NCI-H1417 (cell line): ENCODE data around the gene TSPAN10.

Experiments used
- DNase-seq, 3 experiments: peaks; one replicate each; lab custom pipeline; 2025; lab: John Stamatoyannopoulos, UW

The TSPAN10 gene

GRCh38 chr17:81688616-81689015 lies 51.6 kb downstream of the TSPAN10 start:
- DNase-seq: no peak

- no peak for DNase-seq
Measured at GRCh38 chr17:81690066-81690465, 53.1 kb downstream of the TSPAN10 start.

- DNase-seq: no peak
Measured at GRCh38 chr17:81690549-81690948, 53.6 kb downstream of the TSPAN10 start.

GRCh38 chr17:81691196-81691595 lies 54.2 kb downstream of the TSPAN10 start:
- DNase-seq: no peak

- no peak for DNase-seq
Measured at GRCh38 chr17:81691608-81692007, 54.6 kb downstream of the TSPAN10 start.

GRCh38 chr17:81693509-81694210 lies 56.7 kb downstream of the TSPAN10 start:
- no peak for DNase-seq

- no peak for DNase-seq
Measured at GRCh38 chr17:81694810-81695209, 57.8 kb downstream of the TSPAN10 start.

GRCh38 chr17:81695211-81695610 lies 58.2 kb downstream of the TSPAN10 start:
- DNase-seq: no peak

GRCh38 chr17:81695801-81696200 lies 58.8 kb downstream of the TSPAN10 start:
- DNase-seq: no peak

- no peak for DNase-seq
Measured at GRCh38 chr17:81696218-81696941, 59.4 kb downstream of the TSPAN10 start.

GRCh38 chr17:81697261-81698044 lies 60.5 kb downstream of the TSPAN10 start:
- no peak for DNase-seq
